ENCODE data around the gene IL7R.

GRCh38 chr5:35903631-35904203 lies 47.0 kb downstream of the IL7R start:
- TF ChIP-seq CTCF (IDR thresholded peaks at IDR 0.05) (no peak), POLR2A (IDR thresholded peaks at IDR 0.05) (no peak)

All from breast epithelium (tissue), 3 donors.